Measurements from ENCODE around the gene SLC17A5.
A peak's percentile ranks its signal among the peaks of the same experiment; 100 is the strongest.

DNA sequence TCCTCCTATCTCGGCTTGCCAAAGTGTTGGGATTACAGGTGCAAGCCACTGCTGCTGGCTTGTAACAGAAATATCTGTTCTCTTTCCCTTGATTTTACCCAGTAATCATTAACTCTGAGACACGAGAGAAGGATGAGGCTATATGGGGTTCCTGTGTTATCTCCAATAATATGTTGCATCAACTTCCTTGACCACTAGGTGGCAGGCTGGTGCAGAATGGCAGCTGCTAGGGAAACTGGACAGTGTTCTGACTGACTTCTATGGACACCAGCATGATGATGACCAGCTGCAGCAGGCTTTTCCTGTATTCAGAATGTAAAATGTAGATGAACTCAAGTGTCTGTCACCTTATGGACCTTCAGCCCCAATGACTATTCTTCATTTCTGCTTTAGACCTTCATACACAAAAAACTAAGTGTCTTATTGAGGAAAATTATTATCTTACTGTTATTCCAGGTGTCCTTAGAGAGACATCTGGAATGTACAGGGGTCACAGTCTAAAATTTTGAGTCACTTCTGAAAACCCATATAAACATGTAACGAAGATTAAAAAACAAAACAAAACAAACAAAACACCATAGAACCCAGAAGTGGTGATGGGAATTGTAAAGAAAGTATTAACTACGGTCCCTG is 21.8 kb upstream of the SLC17A5 start:
- TF ChIP-seq GABPA (IDR thresholded peaks at IDR 0.05 in 1 of 2, conservative IDR thresholded peaks at IDR 0.05 in 1 of 2): no peak
- TF ChIP-seq, protein P1, sequence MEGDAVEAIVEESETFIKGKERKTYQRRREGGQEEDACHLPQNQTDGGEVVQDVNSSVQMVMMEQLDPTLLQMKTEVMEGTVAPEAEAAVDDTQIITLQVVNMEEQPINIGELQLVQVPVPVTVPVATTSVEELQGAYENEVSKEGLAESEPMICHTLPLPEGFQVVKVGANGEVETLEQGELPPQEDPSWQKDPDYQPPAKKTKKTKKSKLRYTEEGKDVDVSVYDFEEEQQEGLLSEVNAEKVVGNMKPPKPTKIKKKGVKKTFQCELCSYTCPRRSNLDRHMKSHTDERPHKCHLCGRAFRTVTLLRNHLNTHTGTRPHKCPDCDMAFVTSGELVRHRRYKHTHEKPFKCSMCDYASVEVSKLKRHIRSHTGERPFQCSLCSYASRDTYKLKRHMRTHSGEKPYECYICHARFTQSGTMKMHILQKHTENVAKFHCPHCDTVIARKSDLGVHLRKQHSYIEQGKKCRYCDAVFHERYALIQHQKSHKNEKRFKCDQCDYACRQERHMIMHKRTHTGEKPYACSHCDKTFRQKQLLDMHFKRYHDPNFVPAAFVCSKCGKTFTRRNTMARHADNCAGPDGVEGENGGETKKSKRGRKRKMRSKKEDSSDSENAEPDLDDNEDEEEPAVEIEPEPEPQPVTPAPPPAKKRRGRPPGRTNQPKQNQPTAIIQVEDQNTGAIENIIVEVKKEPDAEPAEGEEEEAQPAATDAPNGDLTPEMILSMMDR (IDR thresholded peaks at IDR 0.05; ENCODE audit: low read depth, low read length, missing input control): peak; percentile 85
- TF ChIP-seq, protein P2, sequence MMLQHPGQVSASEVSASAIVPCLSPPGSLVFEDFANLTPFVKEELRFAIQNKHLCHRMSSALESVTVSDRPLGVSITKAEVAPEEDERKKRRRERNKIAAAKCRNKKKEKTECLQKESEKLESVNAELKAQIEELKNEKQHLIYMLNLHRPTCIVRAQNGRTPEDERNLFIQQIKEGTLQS (IDR thresholded peaks at IDR 0.05): peak; percentile 31
- TF ChIP-seq, protein P3, sequence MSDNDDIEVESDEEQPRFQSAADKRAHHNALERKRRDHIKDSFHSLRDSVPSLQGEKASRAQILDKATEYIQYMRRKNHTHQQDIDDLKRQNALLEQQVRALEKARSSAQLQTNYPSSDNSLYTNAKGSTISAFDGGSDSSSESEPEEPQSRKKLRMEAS (IDR thresholded peaks at IDR 0.05): no peak
- TF ChIP-seq SP1 (IDR thresholded peaks at IDR 0.05): peak; percentile 24
- TF ChIP-seq TAF1 (conservative IDR thresholded peaks at IDR 0.05): no peak
- TF ChIP-seq YY1 (IDR thresholded peaks at IDR 0.05): no peak
- no peak for TF ChIP-seq JUND (IDR thresholded peaks at IDR 0.05)
- no peak for TF ChIP-seq HNF4G (IDR thresholded peaks at IDR 0.05)
- no peak for TF ChIP-seq FOXA1 (IDR thresholded peaks at IDR 0.05)
